ENCODE data around the gene IL1RAP. TPM values are rescaled to one million over a fixed set of nuclear protein-coding genes. Genes with fewer than 3 reads are reported as not detected.

IL1RAP gene
- total RNA-seq, 1 donor from 2014 or later: 107 TPM

DNA sequence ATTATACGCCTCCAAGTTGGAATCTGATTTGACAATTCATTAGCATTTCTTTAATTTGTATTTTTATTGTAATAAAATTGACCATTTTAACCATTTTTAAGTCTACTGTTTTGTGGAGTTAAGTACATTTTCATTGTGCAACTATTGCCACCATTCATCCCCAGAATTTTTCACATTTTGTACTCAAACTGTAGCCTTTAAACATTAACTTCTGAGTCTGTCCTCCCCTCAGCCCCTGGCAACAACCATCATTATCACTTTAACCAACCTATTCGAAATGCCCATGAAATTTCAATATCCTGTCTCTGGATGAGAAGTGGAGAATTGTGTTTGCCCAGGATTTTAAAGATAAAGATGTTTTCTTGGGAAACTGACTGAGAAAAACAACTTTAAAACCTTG is 27.7 kb downstream of the IL1RAP start:
- no peak for DNase-seq (ENCODE audit: low spot score)

DNA sequence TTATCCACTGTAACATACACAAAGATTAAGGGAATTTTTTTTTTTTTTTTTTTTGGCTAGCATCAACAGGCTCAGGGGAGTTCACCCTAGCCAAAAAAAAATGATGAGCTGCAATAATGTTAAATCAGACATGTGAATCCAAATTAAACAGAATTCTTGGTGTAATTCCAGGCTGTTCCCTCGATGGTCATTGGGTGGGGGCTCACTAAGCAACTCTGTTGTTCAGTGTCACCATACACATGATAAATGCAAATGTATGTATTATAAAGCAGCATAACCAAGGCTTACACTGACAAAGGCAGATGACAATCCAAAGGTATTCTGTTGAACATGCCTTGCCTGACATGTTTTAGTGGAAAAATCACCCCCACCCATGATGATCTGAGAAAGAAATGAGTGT is 29.0 kb downstream of the IL1RAP start:
- DNase-seq (ENCODE audit: low spot score): no peak

DNA sequence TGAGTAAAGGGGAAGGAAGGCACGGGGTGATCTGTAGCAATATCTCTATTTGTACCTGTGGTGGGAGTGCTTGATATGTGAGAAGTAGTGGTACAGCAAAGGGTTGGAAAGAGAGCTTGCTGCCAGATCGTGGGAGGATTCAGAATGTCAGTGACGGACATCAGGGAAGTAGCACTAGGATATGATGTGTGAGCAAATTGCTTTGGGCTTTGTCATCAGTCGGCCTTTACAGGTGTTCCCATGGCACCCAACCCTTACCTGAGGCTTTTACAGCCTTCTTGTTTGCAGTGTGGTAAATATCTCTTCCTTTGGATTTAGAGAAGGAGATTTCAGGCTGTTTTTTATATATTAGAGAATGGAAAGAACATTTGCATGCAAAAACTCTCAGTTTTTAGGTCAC is 29.8 kb downstream of the IL1RAP start:
- no peak for DNase-seq (ENCODE audit: low spot score)

DNA sequence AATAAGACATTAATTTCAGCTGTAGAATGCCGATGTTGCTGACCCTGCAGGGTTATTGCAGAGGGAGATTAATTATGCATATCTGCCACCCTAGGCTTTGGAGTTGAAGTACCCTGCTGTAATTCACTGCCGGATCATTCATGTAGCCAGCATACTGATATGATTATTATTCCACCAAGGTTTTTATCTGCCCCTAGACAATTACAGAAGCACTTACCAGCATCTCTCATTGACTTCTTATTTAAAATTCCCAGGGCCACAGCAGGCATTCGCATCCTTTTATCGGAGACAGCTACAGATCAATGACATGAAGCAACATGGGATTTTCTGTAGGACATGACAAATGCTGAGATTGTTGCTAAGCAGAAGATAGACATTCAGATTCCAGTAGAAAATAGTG is 31.3 kb downstream of the IL1RAP start:
- DNase-seq (ENCODE audit: low spot score): no peak

DNA sequence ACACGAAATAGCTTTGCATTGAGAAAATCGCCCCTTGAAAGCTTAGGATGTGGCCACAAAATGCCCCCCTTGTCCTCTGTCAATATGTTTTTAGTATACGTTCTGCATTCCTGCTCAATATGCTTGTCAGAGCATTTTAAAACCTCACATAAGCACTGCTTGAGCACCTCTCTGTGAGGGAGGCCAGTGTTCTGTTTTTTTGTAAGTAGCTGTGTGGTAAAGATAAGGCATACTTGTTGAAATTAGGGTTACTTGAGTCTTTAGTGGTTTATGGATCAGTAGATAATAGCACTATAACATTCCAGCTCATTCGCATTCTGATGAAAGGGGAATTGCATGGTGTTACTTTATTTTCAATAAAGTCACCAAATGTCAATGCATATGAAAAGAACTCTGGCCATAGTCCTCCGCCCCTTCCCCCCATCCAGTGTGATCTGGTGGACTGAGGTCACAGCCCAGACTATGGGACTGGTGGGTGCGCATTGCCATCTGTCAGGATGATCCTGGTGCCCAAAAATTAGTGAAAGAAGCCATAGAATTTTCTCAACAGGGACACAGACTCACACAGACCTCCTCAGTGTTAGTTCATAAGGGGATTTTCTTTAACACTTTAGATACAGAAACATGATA is 33.1 kb downstream of the IL1RAP start:
- peak; percentile 14 for DNase-seq (ENCODE audit: low spot score)

DNA sequence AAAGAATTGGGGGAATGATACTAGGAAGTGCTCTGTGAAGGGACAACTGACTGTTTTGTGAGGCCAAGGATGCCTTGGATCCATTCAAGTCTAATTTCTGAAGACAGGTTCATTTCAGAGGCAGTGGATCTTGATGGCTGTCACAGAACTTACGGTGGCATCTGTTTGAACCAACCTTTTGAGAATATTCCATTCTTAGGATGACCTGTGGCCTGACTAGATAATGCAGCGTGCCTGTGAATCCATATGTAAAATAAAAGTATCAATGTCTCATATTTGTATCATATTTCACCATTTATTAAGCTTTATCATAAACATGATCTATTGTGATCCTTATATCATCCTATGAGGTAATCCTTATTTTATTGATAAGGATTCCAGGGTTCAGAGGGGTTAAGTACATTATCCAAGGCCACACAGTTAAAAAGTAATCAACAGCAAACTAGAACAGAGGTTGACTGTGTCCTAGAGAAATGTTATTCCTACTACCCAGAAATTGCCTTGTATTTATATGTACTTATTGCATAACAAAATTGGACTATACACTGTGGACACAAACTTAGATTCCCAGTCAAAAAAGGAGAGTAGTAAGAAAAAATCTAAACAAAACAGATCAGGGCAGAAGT is 34.3 kb downstream of the IL1RAP start:
- no peak for DNase-seq (ENCODE audit: low spot score)

DNA sequence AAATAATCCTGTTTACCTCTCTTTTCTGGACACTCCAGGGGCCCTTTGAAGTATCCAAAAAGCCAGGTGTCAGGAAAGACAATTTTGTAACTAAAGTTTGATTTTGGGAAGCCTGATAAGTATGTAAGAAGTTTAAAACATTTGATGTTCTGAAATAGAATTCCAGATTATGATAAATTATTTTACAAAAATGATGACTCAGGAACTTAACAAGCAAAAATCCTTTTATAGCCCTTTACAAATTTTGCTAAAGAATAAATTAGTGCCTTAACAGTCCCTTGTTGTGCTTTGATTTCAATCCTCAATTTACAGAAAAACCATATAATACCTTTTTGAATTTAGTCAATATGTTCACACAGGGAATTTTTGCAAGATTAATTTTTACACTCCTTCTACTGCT is 38.1 kb downstream of the IL1RAP start:
- no peak for DNase-seq (ENCODE audit: low spot score)

DNA sequence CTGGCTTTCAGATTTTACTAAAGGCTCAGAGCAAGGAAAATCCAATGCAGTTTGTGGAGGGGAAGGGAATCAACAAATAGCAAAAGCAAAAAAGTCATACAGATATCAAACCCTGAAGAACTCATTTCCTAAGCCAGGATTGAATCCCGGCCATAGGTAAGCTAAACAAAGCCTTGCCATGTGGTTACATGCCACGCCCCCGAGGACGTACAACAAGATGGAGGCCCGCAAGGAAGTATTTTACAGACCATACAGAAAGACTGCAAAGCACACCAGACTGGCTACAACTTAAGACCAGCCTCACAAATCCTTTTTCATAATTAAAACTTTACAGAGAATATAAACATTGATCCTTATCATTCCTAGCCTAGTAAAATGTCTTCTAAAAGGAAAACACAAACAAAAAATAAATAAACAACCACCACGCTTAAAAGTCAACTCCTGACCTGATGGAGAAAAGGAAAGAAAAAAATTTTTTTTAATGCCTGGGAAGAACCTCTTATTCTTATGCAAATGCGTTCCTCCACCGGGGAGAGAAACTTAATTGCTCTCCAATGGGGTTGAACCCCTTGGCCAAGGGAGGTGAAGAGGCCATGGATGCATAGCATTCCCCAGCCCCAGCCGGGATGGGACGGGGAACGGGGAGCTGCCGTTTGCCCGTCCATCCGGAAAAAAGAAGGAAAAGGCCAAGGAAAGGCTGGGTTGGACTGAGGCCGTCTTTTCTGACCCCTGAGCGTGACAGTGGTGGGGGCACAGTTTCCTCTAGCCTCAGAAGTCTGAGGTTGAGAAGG is 39.3 kb downstream of the IL1RAP start:
- DNase-seq (ENCODE audit: low spot score): no peak

DNA sequence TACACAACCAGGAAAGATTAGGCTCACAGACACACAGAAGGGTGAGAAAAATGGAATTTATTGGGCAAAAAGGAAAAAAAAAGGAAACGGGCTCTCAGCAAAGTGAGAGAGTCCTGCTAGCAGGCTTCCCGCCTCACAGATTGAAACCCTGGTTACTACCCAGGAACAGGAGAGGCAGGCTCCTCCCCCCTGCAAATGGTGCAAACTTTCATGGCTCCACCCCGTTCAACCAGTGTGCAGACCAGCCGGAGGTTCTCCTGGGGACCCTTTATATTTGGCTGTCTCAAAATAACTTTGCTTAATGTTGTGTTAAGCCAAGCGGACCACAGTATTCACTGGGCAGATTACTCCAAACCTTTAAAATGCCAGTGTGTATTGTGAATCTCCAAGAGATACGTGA is 40.3 kb downstream of the IL1RAP start:
- DNase-seq (ENCODE audit: low spot score): no peak

DNA sequence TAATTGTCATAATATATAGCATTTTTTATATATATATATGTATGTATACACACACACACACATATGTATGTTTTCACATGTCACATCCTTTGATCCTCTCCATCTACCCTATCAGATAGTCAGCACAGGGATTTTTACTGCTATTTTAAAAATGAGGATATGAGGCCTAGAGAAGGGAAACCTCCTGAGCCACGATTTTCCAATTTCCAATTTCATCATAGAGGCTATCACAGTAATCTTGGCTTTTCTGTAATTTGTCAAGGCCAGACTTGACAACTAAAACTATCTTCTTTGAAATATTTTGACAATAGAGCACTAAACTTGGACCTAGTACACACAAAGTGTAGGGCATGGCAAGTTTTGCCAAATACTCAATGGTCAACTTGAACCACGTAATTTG is 42.5 kb downstream of the IL1RAP start:
- DNase-seq (ENCODE audit: low spot score): no peak

DNA sequence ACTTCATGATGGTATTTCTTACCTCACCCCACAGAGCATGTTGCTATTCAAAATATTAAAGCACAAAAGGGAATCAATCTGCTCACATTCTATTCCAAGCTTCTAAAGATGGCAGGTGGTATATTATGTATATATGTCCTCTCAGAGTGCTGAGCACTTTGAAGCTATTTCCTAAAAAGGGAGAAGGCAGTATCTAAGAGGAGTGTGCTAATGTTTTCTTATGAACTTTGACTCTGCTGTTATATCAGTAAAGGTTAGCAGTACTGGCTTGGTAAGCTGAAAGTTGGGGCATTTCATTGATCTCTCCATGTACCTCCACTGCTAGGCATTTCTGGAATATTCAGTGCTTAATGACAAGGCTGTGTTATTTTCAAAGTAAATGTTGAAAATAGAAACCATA is 43.4 kb downstream of the IL1RAP start:
- DNase-seq (ENCODE audit: low spot score): no peak

DNA sequence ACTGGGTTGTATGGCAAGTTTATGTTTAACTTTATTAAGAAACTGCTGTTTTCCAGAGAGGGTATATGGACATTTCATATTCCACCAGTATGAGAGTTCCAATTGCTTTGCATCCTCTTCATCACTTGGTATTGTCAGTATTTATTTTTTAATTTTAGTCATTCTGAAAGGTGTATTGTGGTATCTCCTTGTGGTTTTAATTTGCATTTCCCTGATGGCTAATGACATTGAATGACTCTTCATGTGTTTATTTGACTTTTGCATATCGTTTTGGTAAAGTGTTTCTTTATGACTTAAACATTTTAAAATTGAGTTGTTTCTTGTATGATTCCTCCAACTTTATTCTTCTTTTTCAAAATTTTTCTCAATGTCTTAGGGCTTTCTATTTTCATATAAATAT is 44.4 kb downstream of the IL1RAP start:
- DNase-seq (ENCODE audit: low spot score): no peak

DNA sequence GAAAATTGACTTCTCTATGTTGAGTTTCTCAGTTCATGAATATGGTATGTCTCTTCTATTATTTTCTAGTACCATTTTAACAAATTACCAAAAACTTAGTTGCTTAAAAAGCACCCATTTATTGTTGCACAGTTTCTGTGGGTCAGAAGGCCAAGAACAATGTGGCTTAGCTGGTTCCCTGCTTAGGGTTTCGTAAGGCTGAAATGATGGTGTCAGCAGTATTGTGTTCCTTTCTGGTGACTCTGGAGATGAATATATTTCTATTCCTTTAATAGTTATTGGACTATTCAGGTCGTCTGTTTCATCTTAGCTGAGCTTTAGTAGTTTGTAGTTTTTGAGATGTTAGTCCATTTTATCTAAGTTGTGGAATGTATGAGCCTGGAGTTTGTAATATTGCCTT is 44.9 kb downstream of the IL1RAP start:
- DNase-seq (ENCODE audit: low spot score): no peak

DNA sequence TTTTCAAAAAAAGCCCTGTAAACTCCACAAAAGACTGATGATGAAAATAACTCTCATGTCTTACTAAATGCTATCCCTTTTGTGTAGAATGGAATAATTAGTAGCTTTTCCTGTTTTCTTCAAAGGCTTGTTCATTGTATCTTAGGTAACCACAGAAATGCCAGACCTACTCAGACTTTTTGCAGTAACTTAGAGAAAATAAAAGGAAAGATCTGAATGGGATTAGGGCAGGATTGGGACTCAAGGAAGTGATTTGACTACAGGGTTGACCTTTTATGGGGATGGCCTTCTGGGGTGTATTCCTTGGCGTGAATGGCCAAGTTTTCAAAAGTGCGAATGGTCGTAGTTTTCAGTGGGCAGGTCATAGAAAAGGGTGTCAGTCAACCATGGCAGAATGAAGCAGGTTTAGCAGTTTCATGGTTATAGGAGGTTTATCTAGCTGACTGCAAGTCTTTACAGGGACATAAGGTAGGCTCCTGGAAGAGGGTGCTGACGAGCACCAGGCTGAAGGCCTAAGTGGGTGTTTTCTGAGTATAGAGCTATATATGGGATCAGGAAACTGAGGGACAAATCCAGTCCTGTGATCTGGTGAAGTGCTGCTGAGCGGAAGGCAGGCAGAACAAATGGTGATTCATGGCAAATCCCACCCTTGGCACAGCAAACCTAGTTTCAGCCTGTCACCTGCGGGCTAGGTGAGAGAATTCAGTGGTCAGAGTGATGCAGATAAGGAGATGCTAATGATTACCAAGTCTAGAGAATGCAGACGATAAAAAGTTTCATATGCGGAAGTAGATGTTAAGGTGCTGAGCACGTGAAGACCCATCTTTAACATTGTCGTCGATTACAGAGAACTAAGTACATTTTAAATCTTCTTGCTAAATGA is 46.4 kb downstream of the IL1RAP start:
- no peak for DNase-seq (ENCODE audit: low spot score)

DNA sequence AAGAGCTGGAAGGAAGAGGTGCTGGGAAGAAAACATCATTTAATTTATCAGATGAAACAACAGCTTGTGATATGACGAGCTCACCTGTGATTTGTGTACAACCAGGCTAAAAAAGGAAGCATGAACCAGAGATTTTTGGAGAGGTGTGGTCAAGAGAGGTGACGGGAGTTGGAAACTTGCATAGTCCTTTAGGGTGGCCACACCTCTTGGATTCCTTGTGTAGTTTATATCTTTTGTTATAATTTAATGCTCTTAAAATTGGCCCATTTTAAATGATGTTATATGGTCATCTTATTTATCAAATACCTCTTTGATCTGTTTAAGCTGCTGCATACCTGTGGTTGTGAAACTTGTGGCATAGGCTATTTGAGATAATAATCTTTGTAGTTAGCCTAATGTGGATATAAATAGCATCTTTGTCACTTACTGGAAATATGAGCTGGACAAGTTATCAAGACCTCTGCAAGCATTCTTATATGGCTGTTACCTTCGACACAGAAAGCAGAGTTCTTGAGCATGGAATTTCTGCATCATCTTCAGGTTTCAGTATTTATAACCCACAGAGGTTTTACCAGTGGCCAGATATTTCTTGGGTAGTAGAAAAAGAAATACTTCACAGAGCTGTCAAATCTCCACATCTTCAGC is 49.1 kb downstream of the IL1RAP start:
- DNase-seq (ENCODE audit: low spot score): no peak

DNA sequence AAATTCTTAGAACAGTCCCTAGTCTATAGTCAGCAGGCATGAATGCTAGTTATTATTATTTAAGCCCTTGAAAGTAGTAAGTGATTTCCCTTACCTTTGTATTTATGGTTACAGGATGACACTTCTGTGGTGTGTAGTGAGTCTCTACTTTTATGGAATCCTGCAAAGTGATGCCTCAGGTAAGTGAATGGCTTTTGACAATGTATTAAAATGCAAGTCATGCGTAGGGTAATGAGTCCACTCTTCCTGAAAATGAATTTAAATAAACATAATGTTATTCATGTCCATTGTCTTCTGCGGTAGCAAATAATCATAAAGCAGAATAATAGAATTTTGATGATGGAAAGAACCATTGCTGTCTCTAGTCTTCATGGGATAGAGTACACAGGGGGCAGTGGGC is 50.3 kb downstream of the IL1RAP start:
- DNase-seq (ENCODE audit: low spot score): no peak

DNA sequence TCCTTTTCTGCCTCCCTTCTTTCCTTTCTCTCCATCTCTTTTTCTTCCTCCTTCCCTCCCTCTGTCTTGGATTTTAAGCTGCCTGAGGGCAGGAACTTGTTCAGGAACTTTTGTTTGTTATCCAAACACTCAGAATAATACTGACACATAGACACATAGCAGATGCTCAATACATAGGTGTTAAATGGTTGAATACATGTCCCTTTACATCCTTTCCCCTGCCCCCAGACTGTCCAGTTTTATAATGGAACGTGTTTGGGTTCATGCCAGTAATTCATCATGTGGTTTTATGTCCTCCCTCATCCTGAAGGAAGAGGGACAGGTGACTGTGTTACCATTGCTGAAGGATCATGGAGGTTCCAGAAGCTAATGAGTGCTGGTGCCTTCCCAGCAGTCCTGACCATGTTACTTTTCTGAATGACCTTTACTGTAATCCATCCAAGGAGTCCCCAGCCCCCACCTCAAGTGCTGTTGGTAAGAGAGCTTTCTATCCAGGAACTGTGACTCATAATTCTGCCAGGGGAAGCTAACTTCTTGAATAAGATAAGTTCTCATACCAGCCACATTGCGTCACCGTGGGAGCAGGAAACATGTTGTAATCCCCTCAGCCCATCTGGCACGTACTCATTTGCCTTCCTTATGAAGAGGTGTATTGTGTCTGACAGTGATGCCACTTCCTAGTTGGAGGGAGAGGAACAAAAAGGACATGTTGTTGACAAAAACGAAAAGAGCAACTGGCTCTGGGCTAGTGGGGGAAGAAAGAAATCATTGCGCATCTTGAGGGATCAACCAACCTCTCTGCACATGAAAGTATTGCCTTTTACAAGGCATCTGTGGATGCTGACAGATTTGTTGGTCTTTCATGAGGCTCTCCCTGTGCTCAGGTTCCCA is 52.4 kb downstream of the IL1RAP start:
- DNase-seq (ENCODE audit: low spot score): peak; percentile 93

DNA sequence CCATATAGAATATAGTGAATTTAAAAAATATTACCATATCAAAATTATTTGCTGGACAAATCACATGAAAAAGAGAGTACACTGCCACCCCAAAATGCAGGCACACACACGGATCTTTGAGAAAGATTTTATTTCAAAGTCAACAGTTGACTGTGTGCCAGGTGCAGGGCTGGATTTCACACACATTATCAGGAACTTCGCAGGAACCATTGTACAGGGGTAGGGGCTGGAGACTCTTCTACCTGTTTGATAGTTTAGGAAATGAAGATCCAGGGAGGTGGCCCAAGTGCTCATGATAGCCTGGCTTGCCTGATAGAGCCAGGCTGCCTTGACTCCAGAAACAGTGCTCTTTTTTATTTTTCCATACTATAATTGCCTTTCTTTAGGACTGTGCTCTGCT is 54.2 kb downstream of the IL1RAP start:
- no peak for DNase-seq (ENCODE audit: low spot score)

DNA sequence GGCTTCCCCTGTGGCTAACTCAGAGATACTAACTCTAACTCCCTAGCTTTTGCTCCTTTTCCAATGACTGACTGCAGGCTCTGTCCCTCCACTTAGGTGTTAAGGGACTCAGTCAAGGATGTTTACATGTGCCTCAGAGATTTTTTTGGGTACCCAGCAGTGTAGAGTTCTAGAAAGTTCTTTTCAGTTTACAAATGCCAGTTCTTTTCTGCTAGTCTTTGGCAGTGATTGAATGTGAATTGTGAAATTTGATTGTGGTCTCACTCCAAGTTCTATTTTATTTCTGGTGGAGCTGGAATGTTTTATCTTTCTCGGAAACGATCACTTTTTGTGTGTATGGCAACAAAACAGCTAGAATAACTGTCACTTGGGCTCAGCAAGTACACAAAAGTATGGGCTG is 60.6 kb downstream of the IL1RAP start:
- DNase-seq (ENCODE audit: low spot score): no peak

DNA sequence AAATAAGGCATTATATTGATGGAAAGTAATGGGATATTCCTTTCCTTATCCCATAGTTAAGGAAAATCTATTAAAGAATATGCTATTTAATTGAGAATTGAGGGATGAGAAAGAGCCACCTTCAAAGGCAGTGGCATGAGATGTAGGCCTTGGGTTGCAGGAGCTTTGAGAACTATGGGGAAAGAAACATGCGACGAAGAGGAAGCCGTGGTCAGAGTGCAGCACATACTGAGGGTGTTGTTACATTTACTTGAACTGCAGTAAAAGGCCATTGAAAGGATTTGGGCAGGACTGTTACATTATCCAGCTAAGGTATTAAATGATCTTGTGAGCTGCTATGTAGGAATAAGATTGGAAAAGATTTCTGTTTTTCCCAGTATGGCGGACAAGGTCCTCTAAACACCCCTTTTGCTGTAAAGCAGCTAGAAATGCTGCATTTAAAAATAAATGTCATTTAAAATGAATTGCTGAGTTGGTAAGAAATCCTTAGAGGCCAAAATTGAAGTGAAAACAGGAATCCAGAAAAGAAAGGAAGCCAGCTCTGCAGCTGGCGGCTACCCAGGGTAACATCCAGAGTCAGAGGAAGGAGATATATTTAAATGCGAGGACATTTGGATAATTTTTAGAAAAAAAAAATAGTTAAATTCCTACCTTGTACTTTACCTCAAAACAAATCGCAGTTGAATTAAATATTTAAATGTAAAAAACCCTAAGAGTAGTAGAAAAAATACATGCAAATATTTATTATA is 61.7 kb downstream of the IL1RAP start:
- DNase-seq (ENCODE audit: low spot score): no peak
